IPS-NIHi11 (cell line): ENCODE results near the gene CHST11.

Experiments used
- DNase-seq: peaks from one replicate; pipeline ENCODE4 v3.0.0; 2012; ENCODE audit warnings: mixed read lengths, low spot score

Gene CHST11

DNA sequence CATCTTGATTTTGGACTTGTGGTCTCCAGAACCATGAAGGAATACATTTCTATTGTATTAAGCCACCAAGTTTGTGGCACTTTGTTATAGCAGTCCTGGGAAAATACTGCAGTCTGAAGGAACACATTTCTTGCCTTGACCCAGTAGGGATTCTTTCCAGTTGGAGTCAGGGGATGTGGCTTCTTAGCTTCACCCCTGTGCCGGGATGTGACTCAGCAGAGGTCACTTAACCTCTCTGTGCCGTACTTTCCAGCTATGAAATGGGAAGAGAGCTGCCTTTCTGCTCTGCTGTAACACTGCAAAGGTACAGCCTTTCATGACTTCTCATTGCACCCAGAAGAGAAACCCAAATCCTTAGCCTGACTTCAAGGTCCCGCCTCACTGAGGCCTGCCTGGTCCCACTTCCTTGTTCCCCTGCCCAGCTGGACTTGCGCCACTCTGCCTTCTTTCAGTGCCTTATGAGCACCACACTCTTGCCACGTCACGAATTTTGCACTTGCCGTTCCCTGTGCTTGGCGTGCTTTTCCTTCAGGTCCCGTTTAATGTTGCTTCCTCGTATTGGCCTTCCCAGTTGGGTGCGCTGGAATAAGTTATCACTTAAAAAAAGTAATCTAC, 24.2 kb downstream of the CHST11 start:
- no peak for DNase-seq

DNA sequence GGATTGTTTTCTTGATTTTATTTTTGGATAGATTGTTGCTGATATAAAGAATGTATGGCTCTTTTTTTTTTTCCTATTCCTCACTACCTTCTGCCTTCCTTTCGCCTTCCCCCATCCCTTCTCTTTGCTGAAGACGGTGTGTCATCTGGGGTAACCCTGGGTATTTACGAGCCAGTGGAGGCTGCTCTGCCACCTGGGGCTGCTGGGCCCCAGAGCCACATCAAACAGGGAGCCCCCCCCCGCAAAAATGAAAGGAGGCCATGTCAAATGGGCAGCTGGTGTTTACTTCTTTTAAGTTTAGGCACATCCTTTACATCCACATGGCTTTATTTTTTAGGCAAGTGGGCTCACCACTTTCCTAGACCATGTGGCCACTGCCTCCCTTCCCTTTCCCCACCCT, 25.4 kb downstream of the CHST11 start:
- no peak for DNase-seq

DNA sequence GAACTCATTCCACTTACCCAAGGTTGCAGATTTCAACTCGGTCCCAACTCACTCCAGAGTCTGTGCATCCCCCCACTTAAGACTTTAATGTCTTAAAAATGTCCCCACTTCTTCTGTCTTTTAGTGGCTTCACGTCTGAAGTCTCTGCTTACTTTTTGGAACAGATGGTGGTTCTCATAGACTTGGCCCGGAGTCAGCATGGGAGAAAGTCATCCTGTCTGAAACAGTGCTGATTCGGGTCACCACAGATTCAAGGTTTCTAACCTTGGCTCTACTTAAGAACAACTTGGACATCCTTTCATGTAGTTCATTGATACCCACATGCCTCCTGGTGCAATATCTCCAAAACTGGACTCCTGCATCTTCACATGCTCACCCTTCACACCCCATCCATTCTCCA, 26.0 kb downstream of the CHST11 start:
- no peak for DNase-seq

DNA sequence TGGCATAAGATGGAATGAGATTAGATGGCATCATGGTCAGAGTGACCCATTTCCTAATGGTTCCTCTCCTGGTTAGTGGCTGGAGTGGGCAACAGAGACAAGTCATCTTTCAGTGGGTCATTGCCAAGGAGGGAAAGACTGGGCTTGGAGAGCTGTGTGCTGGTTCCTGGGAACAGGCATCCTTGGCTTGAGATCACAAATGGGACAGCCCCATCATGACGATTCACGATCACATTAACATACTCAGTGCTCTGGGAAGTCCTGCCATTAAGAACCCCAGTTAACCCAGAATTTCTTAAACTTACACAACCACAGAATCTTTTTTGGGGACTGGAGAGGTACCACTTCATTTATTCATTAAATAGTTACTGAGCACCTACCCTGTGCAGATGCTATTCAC, 27.3 kb downstream of the CHST11 start:
- no peak for DNase-seq

GRCh38 chr12:104485651-104486362, 29.1 kb downstream of the CHST11 start:
- DNase-seq, result no peak

GRCh38 chr12:104486363-104486750, 29.6 kb downstream of the CHST11 start:
- DNase-seq, result no peak

DNA sequence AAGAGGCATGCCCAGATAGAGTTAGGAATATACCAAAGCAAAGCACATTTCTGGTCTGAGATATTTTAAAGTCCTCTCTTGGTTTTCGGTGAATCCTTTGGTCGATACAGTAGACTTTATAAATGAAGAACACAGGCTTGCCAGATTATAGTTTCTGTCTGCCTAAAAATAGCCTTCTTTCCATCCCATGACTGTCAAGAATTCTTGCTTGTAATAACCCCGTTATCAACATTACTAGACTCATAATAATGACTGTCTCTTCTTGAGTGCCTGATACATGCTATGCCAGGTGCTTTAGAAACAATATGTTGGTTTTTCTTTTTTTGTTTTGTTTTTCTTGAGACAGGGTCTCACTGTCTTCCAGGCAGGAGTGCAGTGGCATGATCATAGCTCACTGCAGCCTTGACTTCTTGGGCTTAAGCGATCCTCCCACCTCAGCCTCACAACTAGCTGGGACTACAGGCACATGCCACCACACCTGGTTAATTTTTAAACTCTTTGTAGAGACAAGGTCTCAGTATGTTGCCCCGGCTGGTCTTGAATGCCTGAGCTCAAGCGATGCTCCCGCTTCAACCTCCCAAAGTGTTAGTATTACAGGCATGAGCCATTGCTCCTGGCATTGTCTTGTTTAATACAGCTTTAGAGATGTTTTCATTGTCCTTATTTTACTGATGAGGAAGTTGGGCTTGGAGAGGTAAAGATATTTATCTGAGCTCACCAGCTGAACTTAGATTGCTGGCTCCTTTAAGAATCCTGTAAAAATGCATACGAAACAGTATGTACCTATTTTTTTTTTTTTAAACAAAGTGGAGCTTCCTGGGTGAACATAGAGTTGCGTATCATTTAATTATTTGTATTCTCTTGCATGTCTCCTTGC, 30.4 kb downstream of the CHST11 start:
- DNase-seq, result no peak

GRCh38 chr12:104488374-104488773, 31.6 kb downstream of the CHST11 start:
- DNase-seq, result no peak

- no peak for DNase-seq
Observed at GRCh38 chr12:104490186-104490585, 33.4 kb downstream of the CHST11 start.

- DNase-seq, result no peak
Observed at GRCh38 chr12:104490850-104491249, 34.1 kb downstream of the CHST11 start.

- no peak for DNase-seq
Observed at GRCh38 chr12:104493496-104493895, 36.7 kb downstream of the CHST11 start.

GRCh38 chr12:104494137-104494792, 37.5 kb downstream of the CHST11 start:
- DNase-seq, result no peak

GRCh38 chr12:104494793-104495158, 38.0 kb downstream of the CHST11 start:
- DNase-seq, result no peak

GRCh38 chr12:104495786-104496185, 39.0 kb downstream of the CHST11 start:
- no peak for DNase-seq

- DNase-seq, result no peak
Observed at GRCh38 chr12:104496336-104496735, 39.6 kb downstream of the CHST11 start.

DNA sequence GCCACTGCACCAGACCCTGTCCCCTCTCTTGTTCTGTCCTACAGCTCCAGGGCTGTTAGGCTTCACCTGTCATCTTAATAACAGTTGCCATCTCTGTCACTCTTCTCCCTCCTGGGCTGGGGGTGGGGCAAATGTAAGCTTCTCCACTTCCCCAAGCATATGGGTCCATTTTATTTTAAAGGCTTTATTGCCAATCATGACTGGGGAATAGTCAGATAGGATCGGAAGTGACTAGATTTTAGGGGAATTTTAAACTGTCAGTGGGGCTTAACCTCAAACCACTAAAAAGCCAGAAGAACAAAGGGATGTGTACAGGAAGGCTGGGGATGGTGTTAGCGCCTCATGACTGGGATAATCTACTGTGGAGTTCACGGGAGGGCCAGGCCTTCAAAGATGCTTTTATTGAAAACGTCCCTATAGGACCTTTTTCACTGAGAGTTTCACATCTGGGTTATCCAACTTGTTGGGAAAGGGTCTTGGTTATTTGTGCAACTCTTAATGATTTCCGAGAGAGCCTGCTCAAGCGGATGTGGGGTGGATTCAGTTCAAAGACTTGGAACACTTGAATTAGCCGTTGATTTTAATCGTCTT, 41.6 kb downstream of the CHST11 start:
- no peak for DNase-seq

GRCh38 chr12:104499668-104500332, 43.1 kb downstream of the CHST11 start:
- no peak for DNase-seq

- DNase-seq, result no peak
Observed at GRCh38 chr12:104501115-104501514, 44.4 kb downstream of the CHST11 start.

- no peak for DNase-seq
Observed at GRCh38 chr12:104501660-104502059, 44.9 kb downstream of the CHST11 start.

DNA sequence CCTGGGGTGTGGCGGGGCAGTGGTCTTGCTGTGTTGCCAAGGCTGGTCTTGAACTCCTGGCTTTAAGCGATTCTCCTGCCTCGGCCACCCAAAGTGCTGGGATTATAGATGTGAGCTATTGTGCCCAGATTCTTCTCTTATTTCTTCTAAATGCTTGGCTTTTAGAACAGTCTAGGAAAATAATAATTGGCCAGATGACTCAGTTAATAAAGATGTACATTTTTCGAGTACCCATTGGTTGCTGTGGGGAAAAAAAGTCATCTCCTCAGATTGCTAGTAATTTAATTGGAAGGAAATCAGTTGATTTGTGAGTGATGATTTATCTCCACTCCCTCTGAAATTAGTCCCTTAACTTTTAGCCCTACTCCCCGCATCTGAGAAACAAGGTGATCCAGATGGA, 45.5 kb downstream of the CHST11 start:
- no peak for DNase-seq

- no peak for DNase-seq
Observed at GRCh38 chr12:104502638-104503037, 45.9 kb downstream of the CHST11 start.

DNA sequence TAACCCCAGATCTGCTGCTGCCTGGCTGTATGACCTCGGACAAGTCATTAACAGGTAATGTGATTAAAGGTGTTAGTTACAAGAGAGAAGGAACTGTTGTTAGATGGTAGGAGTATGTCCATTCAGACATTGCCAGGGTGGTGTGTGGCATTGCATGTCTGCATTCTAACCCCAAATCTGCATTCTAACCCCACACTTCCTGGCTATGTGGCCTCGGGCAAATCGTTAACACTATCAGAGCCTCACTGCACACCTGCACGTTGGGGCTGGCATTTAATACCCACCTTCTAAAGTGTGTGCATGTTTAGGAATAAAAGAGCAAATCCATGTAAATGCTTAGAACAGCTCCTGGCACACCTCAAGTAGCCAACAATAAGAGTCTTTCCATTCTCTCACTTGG, 46.4 kb downstream of the CHST11 start:
- no peak for DNase-seq
